ENCODE measurements around the gene ROBO2.

DNA sequence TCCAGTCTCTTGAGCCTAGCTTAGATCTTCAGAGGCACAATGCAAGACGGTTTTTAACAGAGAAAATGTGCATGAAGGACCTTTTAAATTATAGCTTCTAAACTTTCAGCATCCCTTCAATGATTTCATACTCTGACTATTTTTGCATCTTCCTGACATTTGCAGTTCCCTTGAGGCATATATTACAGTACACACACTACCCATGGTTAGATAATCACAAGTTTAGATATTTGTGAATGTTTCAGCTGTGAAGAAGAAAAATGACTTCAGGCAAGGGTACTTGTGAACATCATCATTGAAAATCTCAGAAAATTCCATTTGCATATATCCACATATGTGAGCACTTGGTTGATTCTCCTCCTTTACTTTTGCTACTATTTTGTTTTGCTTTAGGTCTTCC is 341.5 kb downstream of the ROBO2 start:
- TF ChIP-seq, protein P1, sequence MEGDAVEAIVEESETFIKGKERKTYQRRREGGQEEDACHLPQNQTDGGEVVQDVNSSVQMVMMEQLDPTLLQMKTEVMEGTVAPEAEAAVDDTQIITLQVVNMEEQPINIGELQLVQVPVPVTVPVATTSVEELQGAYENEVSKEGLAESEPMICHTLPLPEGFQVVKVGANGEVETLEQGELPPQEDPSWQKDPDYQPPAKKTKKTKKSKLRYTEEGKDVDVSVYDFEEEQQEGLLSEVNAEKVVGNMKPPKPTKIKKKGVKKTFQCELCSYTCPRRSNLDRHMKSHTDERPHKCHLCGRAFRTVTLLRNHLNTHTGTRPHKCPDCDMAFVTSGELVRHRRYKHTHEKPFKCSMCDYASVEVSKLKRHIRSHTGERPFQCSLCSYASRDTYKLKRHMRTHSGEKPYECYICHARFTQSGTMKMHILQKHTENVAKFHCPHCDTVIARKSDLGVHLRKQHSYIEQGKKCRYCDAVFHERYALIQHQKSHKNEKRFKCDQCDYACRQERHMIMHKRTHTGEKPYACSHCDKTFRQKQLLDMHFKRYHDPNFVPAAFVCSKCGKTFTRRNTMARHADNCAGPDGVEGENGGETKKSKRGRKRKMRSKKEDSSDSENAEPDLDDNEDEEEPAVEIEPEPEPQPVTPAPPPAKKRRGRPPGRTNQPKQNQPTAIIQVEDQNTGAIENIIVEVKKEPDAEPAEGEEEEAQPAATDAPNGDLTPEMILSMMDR (IDR thresholded peaks at IDR 0.05), result no peak
- TF ChIP-seq POLR2A (IDR thresholded peaks at IDR 0.05), result no peak
